ENCODE results near the gene NACC2.

The NACC2 gene

GRCh38 chr9:136115641-136116359 is 20.7 kb upstream of the NACC2 start:
- no peak overlapping the region for H3K4me3 ChIP-seq (replicated peaks; ENCODE audit: low read depth, low read length)
- DNase-seq (ENCODE audit: extremely low read depth, low read depth) = no peak
- TF ChIP-seq CTCF (IDR thresholded peaks at IDR 0.05; ENCODE audit: low read depth, low read length, missing control alignments) = no peak

- TF ChIP-seq CTCF (IDR thresholded peaks at IDR 0.05; ENCODE audit: low read depth, low read length, missing control alignments) = no peak
- no peak overlapping the region for H3K4me3 ChIP-seq (replicated peaks; ENCODE audit: low read depth, low read length)
- no peak for DNase-seq (ENCODE audit: extremely low read depth, low read depth)
Measured at GRCh38 chr9:136115206-136115605, 20.1 kb upstream of the NACC2 start.

- TF ChIP-seq CTCF (IDR thresholded peaks at IDR 0.05; ENCODE audit: low read depth, low read length, missing control alignments) = no peak
- no peak for DNase-seq (ENCODE audit: extremely low read depth, low read depth)
- no peak overlapping the region for H3K4me3 ChIP-seq (replicated peaks; ENCODE audit: low read depth, low read length)
Measured at GRCh38 chr9:136114610-136115009, 19.5 kb upstream of the NACC2 start.

- no peak for TF ChIP-seq CTCF (IDR thresholded peaks at IDR 0.05; ENCODE audit: low read depth, low read length, missing control alignments)
- no peak for DNase-seq (ENCODE audit: extremely low read depth, low read depth)
- H3K4me3 ChIP-seq (replicated peaks; ENCODE audit: low read depth, low read length) = no peak overlapping the region
Measured at GRCh38 chr9:136112541-136112940, 17.5 kb upstream of the NACC2 start.

GRCh38 chr9:136111910-136112309 is 16.8 kb upstream of the NACC2 start:
- no peak for DNase-seq (ENCODE audit: extremely low read depth, low read depth)
- no peak for TF ChIP-seq CTCF (IDR thresholded peaks at IDR 0.05; ENCODE audit: low read depth, low read length, missing control alignments)
- no peak overlapping the region for H3K4me3 ChIP-seq (replicated peaks; ENCODE audit: low read depth, low read length)

GRCh38 chr9:136111190-136111589 is 16.1 kb upstream of the NACC2 start:
- TF ChIP-seq CTCF (IDR thresholded peaks at IDR 0.05; ENCODE audit: low read depth, low read length, missing control alignments) = no peak
- no peak for DNase-seq (ENCODE audit: extremely low read depth, low read depth)
- no peak overlapping the region for H3K4me3 ChIP-seq (replicated peaks; ENCODE audit: low read depth, low read length)
